Stomach (tissue), 4 donors: ENCODE measurements around the gene LDB1.

Source experiments
- CTCF ChIP-seq, 7 experiments: fragments of 450-650 bp in 4 of 7; fragments of 200-600 bp in 3 of 7; sonication (generic) in 3 of 7; IDR thresholded peaks; one replicate each; pipeline ENCODE4 v1.5.1; 2016 to 2019; ENCODE audit warnings: antibody characterized with exemption in 7 of 7, control low read depth in 2 of 7, mild to moderate bottlenecking in 1 of 7
- EP300 ChIP-seq: sonication (generic); formaldehyde crosslinking; IDR thresholded peaks from one replicate; pipeline ENCODE4 v1.6.1; 2017; ENCODE audit warnings: antibody characterized with exemption
- POLR2A ChIP-seq, 4 donors: fragments of 450-650 bp; IDR thresholded peaks; one replicate each; pipeline ENCODE4 v1.6.1; 2016; ENCODE audit warnings: antibody characterized with exemption in 4 of 4, control low read depth in 2 of 4, mild to moderate bottlenecking in 1 of 4, moderate library complexity in 1 of 4
- POLR2AphosphoS5 ChIP-seq, 3 donors: sonication (generic); formaldehyde crosslinking; IDR thresholded peaks; one replicate each; pipeline ENCODE4 v1.6.1; 2016; ENCODE audit warnings: antibody characterized with exemption in 3 of 3

GRCh38 chr10:102122450-102122849 lies 2.3 kb upstream of the LDB1 start:
- TF ChIP-seq EP300 (no peak), POLR2A (IDR thresholded peaks at IDR 0.05) (no peak), CTCF (IDR thresholded peaks at IDR 0.05) (no peak), POLR2AphosphoS5 (IDR thresholded peaks at IDR 0.05) (no peak)
